ENCODE data around the gene CYBA. TPM values are rescaled to one million over a fixed set of nuclear protein-coding genes. Genes with fewer than 3 reads are reported as not detected.
"Not testable (repeated sequence)": the region's sequence is repeated elsewhere in the genome, so short reads cannot be mapped to it uniquely, and the experiment has no call there.

Gene CYBA
- total and polyA plus RNA-seq, 2 donors (not counting 1 experiment from before 2014, with no cell fraction given), result 701 to 1,336 TPM

- Mint-ChIP-seq H3K9me3 (ENCODE audit: insufficient read depth) (no peaks in the 10 kb centered on the region), H3K4me3 (no peak overlapping the region), H3K27ac (no peak overlapping the region), H3K4me1 (peaks cover 17% of the 10 kb centered on the region), H3K27me3 (no peaks in the 10 kb centered on the region)
- ChIA-PET POLR2A (no interaction called here), CTCF (no interaction called here)
- TF ChIP-seq EZH2 (IDR thresholded peaks at IDR 0.05; ENCODE audit: borderline replicate concordance, insufficient read depth, low read depth, low read length, poor library complexity, severe bottlenecking), result no peak
- no peak for TF ChIP-seq CTCF (IDR thresholded peaks at IDR 0.05)
- H3K79me2 ChIP-seq (ENCODE audit: control insufficient read depth, insufficient read depth, low read length), result peaks cover 75% of the 10 kb centered on the region
- WGBS (ENCODE audit: insufficient coverage), result 97% methylated on average over 44 of the region's 49 CpGs
- peaks cover 0 to 65% of the 10 kb centered on the region in 2 experiments for H3K36me3 ChIP-seq (replicated peaks in 1 of 2; ENCODE audit: control extremely low read depth in 1 of 2, control insufficient read depth in 1 of 2, extremely low read depth in 1 of 2, insufficient read depth in 2 of 2, low read length in 1 of 2)
- ATAC-seq (ENCODE audit: low read depth) (no peak), DNase-seq (no peak)
- no peak overlapping the region for H3K9ac ChIP-seq (ENCODE audit: low read length)
- H3K4me1 ChIP-seq (ENCODE audit: control insufficient read depth in 2 of 2, insufficient read depth in 2 of 2, low read length in 2 of 2), result peaks cover 7 to 18% of the 10 kb centered on the region in 2 donors
- H3K4me2 ChIP-seq (replicated peaks; ENCODE audit: low read depth, low read length, poor library complexity, severe bottlenecking), result no peak overlapping the region
- intact Hi-C loops (cut with micrococcal nuclease), result no loop called here
- no peaks in the 10 kb centered on the region for H3K9me3 ChIP-seq (ENCODE audit: control extremely low read depth in 1 of 3, control insufficient read depth in 2 of 3, insufficient read depth in 1 of 3, low read length in 2 of 3)
- no peak overlapping the region for H3K4me3 ChIP-seq (ENCODE audit: control extremely low read depth in 1 of 5, extremely low read depth in 1 of 5, insufficient read depth in 1 of 5, low read depth in 2 of 5, low read length in 4 of 5)
- H3K27ac ChIP-seq (ENCODE audit: low read length in 2 of 2), result no peak overlapping the region
- no peaks in the 10 kb centered on the region for H3K27me3 ChIP-seq (replicated peaks in 1 of 4; ENCODE audit: control extremely low read depth in 1 of 4, control insufficient read depth in 3 of 4, insufficient read depth in 4 of 4, low read length in 3 of 4)
- peaks cover 60% of the 10 kb centered on the region for H4K20me1 ChIP-seq (ENCODE audit: control insufficient read depth, insufficient read depth, low read length, poor library complexity, severe bottlenecking)
- no peak overlapping the region for H2AFZ ChIP-seq (ENCODE audit: insufficient read depth, low read depth, low read length, poor library complexity, severe bottlenecking)
These were observed 39.7 kb downstream of the CYBA start for GRCh38 chr16:88610909-88611812.

GRCh38 chr16:88610080-88610479 is 40.8 kb downstream of the CYBA start:
- no peak for ATAC-seq (ENCODE audit: low read depth)
- no peak overlapping the region for H3K27ac ChIP-seq (ENCODE audit: low read length in 2 of 2)
- H3K4me1 ChIP-seq (ENCODE audit: control insufficient read depth in 2 of 2, insufficient read depth in 2 of 2, low read length in 2 of 2), result peaks cover 7 to 18% of the 10 kb centered on the region in 2 donors
- no peaks in the 10 kb centered on the region for H3K27me3 Mint-ChIP-seq
- H2AFZ ChIP-seq (ENCODE audit: insufficient read depth, low read depth, low read length, poor library complexity, severe bottlenecking), result no peak overlapping the region
- no peak overlapping the region for H3K4me3 ChIP-seq (ENCODE audit: control extremely low read depth in 1 of 5, extremely low read depth in 1 of 5, insufficient read depth in 1 of 5, low read depth in 2 of 5, low read length in 4 of 5)
- H4K20me1 ChIP-seq (ENCODE audit: control insufficient read depth, insufficient read depth, low read length, poor library complexity, severe bottlenecking), result peaks cover 52% of the 10 kb centered on the region
- TF ChIP-seq CTCF (IDR thresholded peaks at IDR 0.05), result no peak
- no peak for TF ChIP-seq EZH2 (IDR thresholded peaks at IDR 0.05; ENCODE audit: borderline replicate concordance, insufficient read depth, low read depth, low read length, poor library complexity, severe bottlenecking)
- WGBS (ENCODE audit: insufficient coverage), result 83% methylated on average over 5 of the region's 6 CpGs
- H3K27me3 ChIP-seq (replicated peaks in 1 of 4; ENCODE audit: control extremely low read depth in 1 of 4, control insufficient read depth in 3 of 4, insufficient read depth in 4 of 4, low read length in 3 of 4), result no peaks in the 10 kb centered on the region
- H3K4me1 Mint-ChIP-seq, result peaks cover 17% of the 10 kb centered on the region
- intact Hi-C loops (cut with micrococcal nuclease), result no loop called here
- no peak for DNase-seq
- no peaks in the 10 kb centered on the region for H3K9me3 ChIP-seq (ENCODE audit: control extremely low read depth in 1 of 3, control insufficient read depth in 2 of 3, insufficient read depth in 1 of 3, low read length in 2 of 3)
- ChIA-PET POLR2A (no interaction called here), CTCF (no interaction called here)
- H3K9me3 Mint-ChIP-seq (ENCODE audit: insufficient read depth), result no peaks in the 10 kb centered on the region
- peaks cover 0 to 64% of the 10 kb centered on the region in 2 experiments for H3K36me3 ChIP-seq (replicated peaks in 1 of 2; ENCODE audit: control extremely low read depth in 1 of 2, control insufficient read depth in 1 of 2, extremely low read depth in 1 of 2, insufficient read depth in 2 of 2, low read length in 1 of 2)
- no peak overlapping the region for H3K9ac ChIP-seq (ENCODE audit: low read length)
- H3K27ac Mint-ChIP-seq, result no peak overlapping the region
- no peak overlapping the region for H3K4me3 Mint-ChIP-seq
- no peak overlapping the region for H3K4me2 ChIP-seq (replicated peaks; ENCODE audit: low read depth, low read length, poor library complexity, severe bottlenecking)
- H3K79me2 ChIP-seq (ENCODE audit: control insufficient read depth, insufficient read depth, low read length), result peaks cover 71% of the 10 kb centered on the region

GRCh38 chr16:88609426-88609825 is 41.4 kb downstream of the CYBA start:
- DNase-seq; intact Hi-C loops (cut with micrococcal nuclease); H3K27ac Mint-ChIP-seq; H3K9me3 ChIP-seq (ENCODE audit: control extremely low read depth in 1 of 3, control insufficient read depth in 2 of 3, insufficient read depth in 1 of 3, low read length in 2 of 3); H3K4me3 Mint-ChIP-seq; H3K27me3 Mint-ChIP-seq; CTCF ChIA-PET; H3K27me3 ChIP-seq (replicated peaks in 1 of 4; ENCODE audit: control extremely low read depth in 1 of 4, control insufficient read depth in 3 of 4, insufficient read depth in 4 of 4, low read length in 3 of 4); H3K9me3 Mint-ChIP-seq (ENCODE audit: insufficient read depth); H3K27ac ChIP-seq (ENCODE audit: low read length in 2 of 2); H3K9ac ChIP-seq (ENCODE audit: low read length); H2AFZ ChIP-seq (ENCODE audit: insufficient read depth, low read depth, low read length, poor library complexity, severe bottlenecking); H3K4me3 ChIP-seq (ENCODE audit: control extremely low read depth in 1 of 5, extremely low read depth in 1 of 5, insufficient read depth in 1 of 5, low read depth in 2 of 5, low read length in 4 of 5); ATAC-seq (ENCODE audit: low read depth); H3K4me2 ChIP-seq (replicated peaks; ENCODE audit: low read depth, low read length, poor library complexity, severe bottlenecking): not testable (repeated sequence)
- POLR2A ChIA-PET, result interaction anchor here (0.6 kb wide), 1 partner anchor 32 kb away, joined by 3 read pairs; no protein-coding TSS in a partner anchor
- peaks cover 50% of the 10 kb centered on the region for H4K20me1 ChIP-seq (ENCODE audit: control insufficient read depth, insufficient read depth, low read length, poor library complexity, severe bottlenecking)
- peaks cover 7 to 18% of the 10 kb centered on the region in 2 donors for H3K4me1 ChIP-seq (ENCODE audit: control insufficient read depth in 2 of 2, insufficient read depth in 2 of 2, low read length in 2 of 2)
- H3K4me1 Mint-ChIP-seq, result peaks cover 17% of the 10 kb centered on the region
- H3K79me2 ChIP-seq (ENCODE audit: control insufficient read depth, insufficient read depth, low read length), result peaks cover 70% of the 10 kb centered on the region
- peaks cover 0 to 64% of the 10 kb centered on the region in 2 experiments for H3K36me3 ChIP-seq (replicated peaks in 1 of 2; ENCODE audit: control extremely low read depth in 1 of 2, control insufficient read depth in 1 of 2, extremely low read depth in 1 of 2, insufficient read depth in 2 of 2, low read length in 1 of 2)
- WGBS (ENCODE audit: insufficient coverage), result 91% methylated on average over 7 of the region's 8 CpGs
